Naive thymus-derived CD4-positive, alpha-beta T cell (primary cell): ENCODE measurements around the gene TOE1. TPM values are rescaled to one million over a fixed set of nuclear protein-coding genes. Genes with fewer than 3 reads are reported as not detected.
"Not testable (repeated sequence)": the region's sequence is repeated elsewhere in the genome, so short reads cannot be mapped to it uniquely, and the experiment has no call there.

Experiments used
- ATAC-seq: fragments of 150-1000 bp; cut with Tn5 transposase; 2 replicates; pipeline ENCODE4 v1.10.0; 2021; ENCODE audit warnings: mild to moderate bottlenecking, moderate library complexity
- CTCF ChIA-PET: fragments of 350-600 bp; sonication (Branson Sonifier 250); formaldehyde crosslinking; loops from one replicate; lab custom pipeline; 2021; ENCODE audit warnings: antibody characterized with exemption; lab: Charles Lee
- POLR2A ChIA-PET: fragments of 350-600 bp; sonication (Branson Sonifier 250); formaldehyde crosslinking; loops from one replicate; lab custom pipeline; 2021; ENCODE audit warnings: antibody characterized with exemption, inconsistent platforms; lab: Charles Lee
- DNase-seq, 9 donors: peaks; one replicate each; pipeline versions ENCODE4 v3.0.0 to v3.0.0-alpha.2; 2020 to 2022; ENCODE audit warnings: mixed read lengths in 1 of 9
- H3K27ac ChIP-seq: one replicate; pipeline ENCODE4 v1.7.0; 2013; ENCODE audit warnings: mild to moderate bottlenecking, low read depth, low read length, moderate library complexity
- H3K27me3 ChIP-seq, 2 donors: one replicate each; pipeline ENCODE4 v1.7.0; 2013; ENCODE audit warnings: low read length in 2 of 2, mild to moderate bottlenecking in 2 of 2, moderate library complexity in 2 of 2; ENCODE audit not compliant: control insufficient read depth in 2 of 2, insufficient read depth in 2 of 2
- H3K36me3 ChIP-seq, 3 experiments: 1 replicate in 2 of 3; 2 replicates in 1 of 3; pipeline ENCODE4 v1.7.0; 2013; ENCODE audit warnings: low read length in 3 of 3, mild to moderate bottlenecking in 3 of 3, moderate library complexity in 1 of 3; ENCODE audit not compliant: insufficient read depth in 3 of 3, control insufficient read depth in 2 of 3
- H3K4me1 ChIP-seq, 2 donors: one replicate each; pipeline ENCODE4 v1.7.0; 2013; ENCODE audit warnings: low read length in 2 of 2, mild to moderate bottlenecking in 2 of 2, moderate library complexity in 1 of 2; ENCODE audit not compliant: control insufficient read depth in 2 of 2, insufficient read depth in 2 of 2
- H3K4me3 ChIP-seq: 2 replicates; pipeline ENCODE4 v1.7.0; 2013; ENCODE audit warnings: mild to moderate bottlenecking, low read length
- H3K9me3 ChIP-seq, 3 experiments: 1 replicate in 2 of 3; 2 replicates in 1 of 3; pipeline ENCODE4 v1.7.0; 2013; ENCODE audit warnings: low read length in 3 of 3; ENCODE audit not compliant: control insufficient read depth in 2 of 3
- H3K27ac Mint-ChIP-seq, 9 donors: one replicate each; pipeline ENCODE4 v1.8.0; 2020 to 2022; ENCODE audit warnings: mixed read lengths in 9 of 9, mild to moderate bottlenecking in 8 of 9, moderate library complexity in 5 of 9, inconsistent platforms in 2 of 9
- H3K27me3 Mint-ChIP-seq, 5 donors: one replicate each; pipeline ENCODE4 v1.8.0; 2021 to 2022; ENCODE audit warnings: mixed read lengths in 5 of 5, mild to moderate bottlenecking in 1 of 5
- H3K36me3 Mint-ChIP-seq, 5 donors: one replicate each; pipeline ENCODE4 v1.8.0; 2020 to 2022; ENCODE audit warnings: mixed read lengths in 5 of 5, mild to moderate bottlenecking in 3 of 5, inconsistent platforms in 1 of 5
- H3K4me1 Mint-ChIP-seq, 7 donors: one replicate each; pipeline ENCODE4 v1.8.0; 2020 to 2022; ENCODE audit warnings: mixed read lengths in 7 of 7, mild to moderate bottlenecking in 3 of 7, inconsistent platforms in 1 of 7
- H3K4me3 Mint-ChIP-seq, 10 donors: one replicate each; pipeline ENCODE4 v1.8.0; 2020 to 2022; ENCODE audit warnings: mild to moderate bottlenecking in 10 of 10, mixed read lengths in 10 of 10, moderate library complexity in 6 of 10, inconsistent platforms in 2 of 10
- H3K9me3 Mint-ChIP-seq, 11 donors: one replicate each; pipeline ENCODE4 v1.8.0; 2020 to 2022; ENCODE audit warnings: mixed read lengths in 11 of 11, mild to moderate bottlenecking in 4 of 11, inconsistent platforms in 1 of 11, moderate library complexity in 1 of 11
- intact Hi-C, 2 donors: fragments of 100-400 bp; cut with micrococcal nuclease; formaldehyde crosslinking; loops; one replicate each; pipeline ENCODE4 v1.15.1; 2023
- polyA plus RNA-seq, 2 donors: library from polyadenylated mRNA; unstranded; fragments of 300-500 nt; fragmentation: Illumina TruSeq; gene quantifications; one replicate each; pipeline ENCODE4 v1.2.3, GENCODE V29; 2021
- total RNA-seq, 6 experiments: library from RNA in 5 of 6; stranded (reverse) in 5 of 6; gene quantifications; 1 replicate in 5 of 6; 2 replicates in 1 of 6; pipeline ENCODE4 v1.2.3 and lab custom pipeline; 2021 to 2026

Gene TOE1
- total and polyA plus RNA-seq, 7 experiments from 2014 or later: 16.7 to 53.3 (median 24.7) TPM

GRCh38 chr1:45380730-45381129, 40.8 kb downstream of the TOE1 start:
- H3K4me3 Mint-ChIP-seq: no peak overlapping the region
- intact Hi-C loops: no loop called here
- H3K4me1 Mint-ChIP-seq: no peaks in the 10 kb centered on the region
- Histone ChIP-seq H3K4me1 (no peaks in the 10 kb centered on the region), H3K9me3 (no peaks in the 10 kb centered on the region), H3K4me3 (no peak overlapping the region), H3K36me3 (no peaks in the 10 kb centered on the region), H3K27me3 (no peaks in the 10 kb centered on the region), H3K27ac (no peak overlapping the region)
- H3K27ac Mint-ChIP-seq: no peak overlapping the region
- H3K27me3 Mint-ChIP-seq: no peaks in the 10 kb centered on the region
- peaks cover 0 to 17% (median 8%) of the 10 kb centered on the region in 5 donors for H3K36me3 Mint-ChIP-seq
- H3K9me3 Mint-ChIP-seq: no peaks in the 10 kb centered on the region
- CTCF ChIA-PET: no interaction called here
- ATAC-seq (no peak), DNase-seq (no peak)
- POLR2A ChIA-PET: no interaction called here

GRCh38 chr1:45381243-45381642, 41.3 kb downstream of the TOE1 start:
- intact Hi-C loops: no loop called here
- DNase-seq (no peak), ATAC-seq (no peak)
- Mint-ChIP-seq H3K4me1 (no peaks in the 10 kb centered on the region), H3K4me3 (no peak overlapping the region), H3K27me3 (no peaks in the 10 kb centered on the region), H3K27ac (no peak overlapping the region), H3K36me3 (peaks cover 0 to 17% (median 8%) of the 10 kb centered on the region in 5 donors), H3K9me3 (no peaks in the 10 kb centered on the region)
- Histone ChIP-seq H3K9me3 (no peaks in the 10 kb centered on the region), H3K36me3 (no peaks in the 10 kb centered on the region), H3K4me3 (no peak overlapping the region), H3K27me3 (no peaks in the 10 kb centered on the region), H3K27ac (no peak overlapping the region), H3K4me1 (no peaks in the 10 kb centered on the region)
- ChIA-PET CTCF (no interaction called here), POLR2A (no interaction called here)

- Histone ChIP-seq H3K4me1 (no peaks in the 10 kb centered on the region), H3K27ac (no peak overlapping the region), H3K27me3 (no peaks in the 10 kb centered on the region), H3K9me3 (no peaks in the 10 kb centered on the region), H3K36me3 (no peaks in the 10 kb centered on the region), H3K4me3 (no peak overlapping the region)
- H3K4me1 Mint-ChIP-seq: no peaks in the 10 kb centered on the region
- H3K36me3 Mint-ChIP-seq: peaks cover 0 to 17% (median 4%) of the 10 kb centered on the region in 5 donors
- ATAC-seq (no peak), DNase-seq (no peak)
- H3K9me3 Mint-ChIP-seq: no peaks in the 10 kb centered on the region
- POLR2A ChIA-PET: interaction anchor here (0.6 kb wide), 1 partner anchor 49 kb away, joined by 3 read pairs; no protein-coding TSS in a partner anchor
- intact Hi-C loops: no loop called here
- CTCF ChIA-PET: no interaction called here
- H3K27me3 Mint-ChIP-seq: no peaks in the 10 kb centered on the region
- no peak overlapping the region for H3K27ac Mint-ChIP-seq
- no peak overlapping the region for H3K4me3 Mint-ChIP-seq
These were observed 43.2 kb downstream of the TOE1 start for GRCh38 chr1:45383191-45383590.

GRCh38 chr1:45384213-45384612, 44.2 kb downstream of the TOE1 start:
- H3K4me1 Mint-ChIP-seq, H3K4me1 ChIP-seq, DNase-seq, H3K27ac ChIP-seq, H3K27me3 ChIP-seq, intact Hi-C loops, H3K27me3 Mint-ChIP-seq, H3K4me3 ChIP-seq, H3K9me3 Mint-ChIP-seq, H3K36me3 ChIP-seq, POLR2A ChIA-PET, ATAC-seq, H3K4me3 Mint-ChIP-seq, H3K9me3 ChIP-seq: not testable (repeated sequence)
- CTCF ChIA-PET: interaction anchor here (0.8 kb wide), 1 partner anchor 217 kb away, joined by 3 read pairs; no protein-coding TSS in a partner anchor
- Mint-ChIP-seq H3K36me3 (peaks cover 0 to 14% (median 4%) of the 10 kb centered on the region in 5 donors), H3K27ac (peak overlapping the region in 1 of 9 donors; percentile 41)

- ChIA-PET POLR2A (no interaction called here), CTCF (interaction anchor here (0.9 kb wide), 1 partner anchor 10 kb away, joined by 4 read pairs; no protein-coding TSS in a partner anchor)
- Histone ChIP-seq H3K27ac (no peak overlapping the region), H3K4me1 (no peaks in the 10 kb centered on the region), H3K9me3 (no peaks in the 10 kb centered on the region), H3K36me3 (no peaks in the 10 kb centered on the region), H3K27me3 (no peaks in the 10 kb centered on the region), H3K4me3 (no peak overlapping the region)
- Mint-ChIP-seq H3K4me1 (no peaks in the 10 kb centered on the region), H3K36me3 (peaks cover 0 to 14% (median 4%) of the 10 kb centered on the region in 5 donors), H3K9me3 (no peaks in the 10 kb centered on the region), H3K27me3 (no peaks in the 10 kb centered on the region), H3K27ac (peak overlapping the region in 1 of 9 donors; percentile 12), H3K4me3 (no peak overlapping the region)
- DNase-seq: no peak
- ATAC-seq: no peak
- intact Hi-C loops: no loop called here
These were observed 45.3 kb downstream of the TOE1 start for GRCh38 chr1:45385302-45385701.

- Mint-ChIP-seq H3K4me3 (no peak overlapping the region), H3K27me3 (no peaks in the 10 kb centered on the region), H3K9me3 (no peaks in the 10 kb centered on the region), H3K4me1 (no peaks in the 10 kb centered on the region), H3K27ac (no peak overlapping the region), H3K36me3 (peaks cover 0 to 14% (median 4%) of the 10 kb centered on the region in 5 donors)
- no peak for DNase-seq
- intact Hi-C loops: no loop called here
- Histone ChIP-seq H3K4me3 (no peak overlapping the region), H3K36me3 (no peaks in the 10 kb centered on the region), H3K9me3 (no peaks in the 10 kb centered on the region), H3K27me3 (no peaks in the 10 kb centered on the region), H3K27ac (no peak overlapping the region), H3K4me1 (no peaks in the 10 kb centered on the region)
- ChIA-PET CTCF (interaction anchor here (0.7 kb wide), 1 partner anchor 20 kb away, joined by 3 read pairs; no protein-coding TSS in a partner anchor), POLR2A (no interaction called here)
- no peak for ATAC-seq
These were observed 46.2 kb downstream of the TOE1 start for GRCh38 chr1:45386219-45386618.
